Measurements from ENCODE around the gene UMAD1. TPM values are rescaled to one million over a fixed set of nuclear protein-coding genes. Genes with fewer than 3 reads are reported as not detected.
"Not testable (repeated sequence)": the region's sequence is repeated elsewhere in the genome, so short reads cannot be mapped to it uniquely, and the experiment has no call there.

Gene UMAD1
- total RNA-seq, 1 experiment from 2014 or later, result 9.3 TPM

GRCh38 chr7:7815395-7815794 is 174.8 kb downstream of the UMAD1 start:
- no peaks in the 10 kb centered on the region for H3K27me3 ChIP-seq
- no peak overlapping the region for H3K4me3 ChIP-seq
- DNase-seq, result no peak
- no peaks in the 10 kb centered on the region for H3K36me3 ChIP-seq
- no peaks in the 10 kb centered on the region for H3K9me3 ChIP-seq

GRCh38 chr7:7816084-7816483 is 175.5 kb downstream of the UMAD1 start:
- DNase-seq, result no peak
- H3K36me3 ChIP-seq, result no peaks in the 10 kb centered on the region
- no peaks in the 10 kb centered on the region for H3K9me3 ChIP-seq
- no peak overlapping the region for H3K4me3 ChIP-seq
- no peaks in the 10 kb centered on the region for H3K27me3 ChIP-seq

GRCh38 chr7:7816816-7817536 is 176.4 kb downstream of the UMAD1 start:
- Histone ChIP-seq H3K4me3 (no peak overlapping the region), H3K27me3 (no peaks in the 10 kb centered on the region), H3K9me3 (no peaks in the 10 kb centered on the region), H3K36me3 (no peaks in the 10 kb centered on the region)
- DNase-seq, result no peak

- no peaks in the 10 kb centered on the region for H3K36me3 ChIP-seq
- no peak overlapping the region for H3K4me3 ChIP-seq
- no peaks in the 10 kb centered on the region for H3K27me3 ChIP-seq
- no peaks in the 10 kb centered on the region for H3K9me3 ChIP-seq
- no peak for DNase-seq
Observed at GRCh38 chr7:7817748-7818147, 177.2 kb downstream of the UMAD1 start.

GRCh38 chr7:7818179-7818578 is 177.6 kb downstream of the UMAD1 start:
- H3K27me3 ChIP-seq, H3K9me3 ChIP-seq, H3K36me3 ChIP-seq, DNase-seq, H3K4me3 ChIP-seq: not testable (repeated sequence)

- Histone ChIP-seq H3K36me3 (no peaks in the 10 kb centered on the region), H3K9me3 (no peaks in the 10 kb centered on the region), H3K4me3 (no peak overlapping the region), H3K27me3 (no peaks in the 10 kb centered on the region)
- DNase-seq, result no peak
Observed at GRCh38 chr7:7819442-7820247, 179.1 kb downstream of the UMAD1 start.

- Histone ChIP-seq H3K27me3 (no peaks in the 10 kb centered on the region), H3K4me3 (no peak overlapping the region), H3K9me3 (no peaks in the 10 kb centered on the region), H3K36me3 (no peaks in the 10 kb centered on the region)
- no peak for DNase-seq
Observed at GRCh38 chr7:7820409-7820808, 179.9 kb downstream of the UMAD1 start.

- Histone ChIP-seq H3K36me3 (no peaks in the 10 kb centered on the region), H3K27me3 (no peaks in the 10 kb centered on the region), H3K4me3 (no peak overlapping the region), H3K9me3 (no peaks in the 10 kb centered on the region)
- no peak for DNase-seq
Observed at GRCh38 chr7:7820939-7821338, 180.4 kb downstream of the UMAD1 start.

- Histone ChIP-seq H3K27me3 (no peaks in the 10 kb centered on the region), H3K36me3 (no peaks in the 10 kb centered on the region), H3K9me3 (no peaks in the 10 kb centered on the region), H3K4me3 (no peak overlapping the region)
- no peak for DNase-seq
Observed at GRCh38 chr7:7821517-7821916, 181.0 kb downstream of the UMAD1 start.

- not testable (repeated sequence) for H3K27me3 ChIP-seq, H3K36me3 ChIP-seq, H3K9me3 ChIP-seq, DNase-seq, H3K4me3 ChIP-seq
Observed at GRCh38 chr7:7825294-7825693, 184.7 kb downstream of the UMAD1 start.

GRCh38 chr7:7829667-7830066 is 189.1 kb downstream of the UMAD1 start:
- H3K4me3 ChIP-seq, result no peak overlapping the region
- DNase-seq, result no peak
- H3K27me3 ChIP-seq, result no peaks in the 10 kb centered on the region
- no peaks in the 10 kb centered on the region for H3K9me3 ChIP-seq
- no peaks in the 10 kb centered on the region for H3K36me3 ChIP-seq

- no peak overlapping the region for H3K4me3 ChIP-seq
- no peaks in the 10 kb centered on the region for H3K9me3 ChIP-seq
- H3K36me3 ChIP-seq, result no peaks in the 10 kb centered on the region
- no peaks in the 10 kb centered on the region for H3K27me3 ChIP-seq
- no peak for DNase-seq
Observed at GRCh38 chr7:7830122-7830878, 189.7 kb downstream of the UMAD1 start.

- no peak overlapping the region for H3K4me3 ChIP-seq
Observed at GRCh38 chr7:7832518-7832917, 192.0 kb downstream of the UMAD1 start.

GRCh38 chr7:7834761-7835160 is 194.2 kb downstream of the UMAD1 start:
- no peaks in the 10 kb centered on the region for H3K9me3 ChIP-seq
- H3K27me3 ChIP-seq, result no peaks in the 10 kb centered on the region
- no peaks in the 10 kb centered on the region for H3K36me3 ChIP-seq
- no peak for DNase-seq
- no peak overlapping the region for H3K4me3 ChIP-seq

More at GRCh38 chr7:7832518-7832917, 192.0 kb downstream of the UMAD1 start:
- no peaks in the 10 kb centered on the region for H3K36me3 ChIP-seq
- DNase-seq, result no peak
- no peaks in the 10 kb centered on the region for H3K27me3 ChIP-seq
- H3K9me3 ChIP-seq, result no peaks in the 10 kb centered on the region

GRCh38 chr7:7841027-7841426 is 200.5 kb downstream of the UMAD1 start:
- H3K36me3 ChIP-seq, result no peaks in the 10 kb centered on the region
- H3K9me3 ChIP-seq, result no peaks in the 10 kb centered on the region
- DNase-seq, result no peak
- H3K27me3 ChIP-seq, result no peaks in the 10 kb centered on the region; the same call in 1 of the 2 replicates
- no peak overlapping the region for H3K4me3 ChIP-seq

GRCh38 chr7:7843240-7843639 is 202.7 kb downstream of the UMAD1 start:
- Histone ChIP-seq H3K9me3 (no peaks in the 10 kb centered on the region), H3K36me3 (no peaks in the 10 kb centered on the region), H3K27me3 (no peaks in the 10 kb centered on the region; the same call in 1 of the 2 replicates), H3K4me3 (no peak overlapping the region)
- DNase-seq, result no peak

GRCh38 chr7:7843972-7844371 is 203.4 kb downstream of the UMAD1 start:
- Histone ChIP-seq H3K4me3 (no peak overlapping the region), H3K27me3 (no peaks in the 10 kb centered on the region; the same call in 1 of the 2 replicates), H3K9me3 (no peaks in the 10 kb centered on the region), H3K36me3 (no peaks in the 10 kb centered on the region)
- no peak for DNase-seq
